HT1080 (cell line): ENCODE measurements around the gene INF2. TPM values are rescaled to one million over a fixed set of nuclear protein-coding genes. Genes with fewer than 3 reads are reported as not detected.

Experiments used
- DNase-seq: peaks from one replicate; pipeline ENCODE4 v3.0.0-alpha.2; 2015; ENCODE audit warnings: low read depth
- total RNA-seq: library from RNA; depleted of rRNA; stranded (reverse); fragments of >200 nt; shearing (Covaris generic); gene quantifications from 2 replicates; pipeline ENCODE4 v1.2.3, GENCODE V29; 2014

Gene INF2
- total RNA-seq, 1 experiment from 2014 or later, result 80.0 TPM

DNA sequence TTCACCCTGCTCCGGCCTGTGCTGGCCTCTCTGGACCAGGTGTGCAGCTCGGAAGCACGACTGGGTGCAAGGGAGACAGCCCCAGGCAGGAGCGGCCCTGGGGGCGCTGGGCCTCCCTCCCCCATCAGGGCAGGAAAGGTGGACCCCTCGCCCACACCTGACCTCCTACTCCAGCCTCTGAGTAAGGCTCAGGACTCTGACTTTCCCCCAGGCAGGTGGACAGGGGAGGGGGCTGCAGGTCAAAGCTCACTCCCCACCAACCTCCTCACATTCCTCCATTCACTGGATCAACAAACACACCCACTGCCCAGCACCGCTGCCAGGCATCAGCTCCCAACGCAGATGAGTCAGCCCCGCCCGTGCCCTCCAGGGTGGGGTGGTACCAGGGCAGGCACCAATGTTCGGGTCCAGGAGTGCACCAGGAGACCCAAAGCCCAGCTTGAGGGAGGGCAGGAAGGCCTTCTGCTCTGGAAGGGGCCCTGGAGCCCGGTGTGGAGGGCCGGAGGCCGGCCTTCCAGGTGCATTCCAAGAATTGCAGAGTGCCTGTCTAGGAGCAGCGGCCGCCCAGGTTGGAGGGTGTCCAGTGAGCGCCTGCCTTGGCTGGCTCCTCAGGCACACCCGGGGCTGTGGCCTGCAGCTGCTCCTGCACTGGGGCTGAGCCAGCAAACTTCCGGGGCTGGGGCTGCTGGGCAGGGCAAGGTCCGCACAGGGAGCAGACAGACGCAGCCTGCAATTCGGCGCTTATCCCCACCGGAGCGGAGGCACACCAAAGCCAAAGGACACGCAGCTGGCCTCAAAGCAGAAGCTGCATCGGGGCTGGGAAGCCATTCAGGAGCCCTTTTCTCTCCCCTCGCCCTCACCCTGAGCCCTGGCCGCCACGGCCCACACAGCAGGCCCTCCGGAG lies 1.6 kb upstream of the INF2 start:
- DNase-seq, result peak; percentile 87

DNA sequence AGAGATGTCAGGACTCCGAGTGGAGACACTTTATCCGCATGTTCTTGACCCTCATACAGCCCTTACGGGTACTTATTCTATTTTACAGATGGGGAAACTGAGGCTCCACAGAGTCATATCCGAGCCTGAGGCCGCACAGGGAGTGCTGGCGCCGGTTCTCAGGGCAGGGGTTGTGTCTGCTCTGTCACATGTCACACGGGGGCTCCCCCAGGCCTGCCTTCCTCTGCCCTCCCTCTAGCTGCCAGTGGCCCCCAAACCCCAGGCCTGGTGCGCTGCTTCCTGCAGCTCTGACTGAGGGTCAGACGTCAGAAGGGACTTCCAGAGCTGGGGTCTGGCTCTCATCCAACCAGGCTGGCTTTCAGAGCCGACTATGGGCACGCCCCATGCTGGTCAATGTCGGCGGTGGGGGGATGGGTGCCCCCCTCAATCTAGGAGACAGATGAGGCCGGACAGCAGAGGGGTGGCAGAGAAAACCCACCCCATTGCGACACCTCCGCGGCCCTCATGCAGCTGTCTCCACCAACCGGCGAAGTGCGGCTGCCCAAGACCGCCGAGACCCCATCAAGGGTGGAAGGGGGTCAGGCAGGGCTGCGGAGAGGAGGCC lies 811 bp upstream of the INF2 start:
- DNase-seq, result peak; percentile 68

DNA sequence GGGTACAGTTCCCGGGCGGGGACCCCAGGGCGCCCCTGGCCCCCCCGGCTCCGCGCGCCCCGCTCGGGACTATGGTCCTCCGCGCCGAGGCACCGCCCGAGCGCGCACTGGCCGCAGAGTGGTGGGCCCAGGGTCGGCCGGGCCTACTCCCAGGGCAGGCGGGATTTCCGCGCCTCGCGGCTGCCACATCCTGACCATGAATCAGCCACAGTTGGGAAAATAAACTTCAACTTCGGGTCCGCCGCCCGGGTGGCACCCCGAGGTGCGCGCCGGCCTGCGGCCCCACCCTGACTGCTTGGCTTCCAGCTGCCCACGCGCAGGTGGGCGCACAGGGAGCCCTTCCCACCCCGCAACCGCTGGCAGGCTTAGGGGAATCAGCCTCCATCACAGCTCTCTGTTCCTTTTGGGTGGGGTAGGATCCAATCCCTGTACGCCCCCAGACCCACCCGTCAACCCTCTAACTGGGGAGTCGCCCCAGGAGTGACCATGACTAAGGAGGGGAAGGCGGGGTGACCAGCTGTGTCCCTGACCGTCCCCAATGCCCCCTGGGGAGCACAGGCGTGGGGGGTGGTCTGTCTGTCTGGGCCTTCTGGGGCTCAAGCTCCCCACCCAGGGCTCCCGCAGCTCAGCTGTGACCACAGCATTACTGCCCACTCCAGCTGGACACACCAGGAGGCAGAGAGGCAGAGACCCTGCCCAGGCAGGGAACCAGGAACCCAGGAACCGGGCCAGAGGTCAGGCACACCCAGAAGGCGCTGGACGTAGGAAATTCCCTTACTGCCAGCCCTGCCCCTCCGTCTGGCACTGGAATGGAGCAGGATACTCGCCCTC lies 678 bp downstream of the INF2 start:
- no peak for DNase-seq

DNA sequence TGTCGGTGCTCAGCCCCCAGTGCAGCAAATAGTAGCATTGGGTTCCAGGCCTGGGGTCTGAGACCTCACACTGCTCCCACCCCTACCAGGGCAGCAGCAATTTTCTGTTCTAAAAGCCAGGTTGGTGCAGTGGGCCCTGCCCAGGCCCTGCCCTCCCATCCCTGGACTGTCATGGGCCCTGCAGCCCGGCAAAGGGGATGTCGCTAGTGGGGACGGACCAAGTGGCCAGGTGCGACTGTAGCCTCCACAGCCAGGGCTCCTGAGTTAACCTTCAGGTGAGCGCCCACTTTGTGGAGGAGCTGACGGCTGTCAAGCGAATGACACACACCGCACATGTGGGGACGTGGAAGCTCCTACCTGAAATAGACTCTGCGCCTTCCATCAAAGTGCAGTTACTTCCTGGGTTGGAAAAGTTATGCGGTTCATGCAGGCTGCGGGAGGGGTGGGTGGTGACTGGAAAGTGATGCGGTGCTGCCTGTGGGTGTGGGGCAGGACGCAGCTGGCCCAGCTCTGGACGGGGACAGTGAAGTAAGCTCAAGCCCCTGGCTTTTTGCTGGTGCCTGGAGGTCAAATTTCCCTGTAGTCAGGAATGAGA lies 1.5 kb downstream of the INF2 start:
- no peak for DNase-seq

DNA sequence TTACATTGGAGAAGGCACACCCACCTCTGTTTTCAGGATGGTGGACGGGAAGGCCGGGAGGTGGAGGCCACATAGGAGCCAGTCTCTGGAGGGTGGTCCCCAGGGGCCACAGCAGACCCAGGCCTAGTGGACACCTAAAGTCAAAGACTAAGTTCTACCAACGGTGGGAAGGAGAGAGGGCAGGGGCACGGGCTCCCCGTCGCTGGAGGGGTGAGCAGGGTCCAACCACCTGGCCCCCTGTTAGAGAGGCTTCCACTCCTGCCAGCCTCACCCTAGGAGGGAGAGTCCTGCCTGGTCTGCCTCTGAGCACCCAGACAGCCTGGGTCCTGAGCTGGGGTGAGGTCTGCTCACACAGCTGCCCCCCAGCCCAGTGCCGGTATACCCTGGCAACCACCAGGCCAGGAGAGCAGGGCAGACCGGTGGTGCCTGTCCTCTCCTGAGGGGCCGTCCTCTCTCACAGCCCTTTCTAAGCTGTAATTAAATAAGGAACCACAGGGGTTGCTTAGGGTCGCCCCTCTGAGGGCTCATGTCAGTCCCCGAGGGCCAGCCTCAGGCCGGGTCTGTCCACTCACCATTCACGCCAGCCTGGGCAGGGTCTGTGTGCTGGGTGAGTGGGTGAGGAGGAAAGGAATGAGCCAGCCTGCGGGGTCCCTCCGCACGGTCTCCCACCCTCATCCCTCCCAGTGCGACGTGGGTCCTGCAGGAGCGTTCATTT lies 2.3 kb downstream of the INF2 start:
- DNase-seq, result no peak

DNA sequence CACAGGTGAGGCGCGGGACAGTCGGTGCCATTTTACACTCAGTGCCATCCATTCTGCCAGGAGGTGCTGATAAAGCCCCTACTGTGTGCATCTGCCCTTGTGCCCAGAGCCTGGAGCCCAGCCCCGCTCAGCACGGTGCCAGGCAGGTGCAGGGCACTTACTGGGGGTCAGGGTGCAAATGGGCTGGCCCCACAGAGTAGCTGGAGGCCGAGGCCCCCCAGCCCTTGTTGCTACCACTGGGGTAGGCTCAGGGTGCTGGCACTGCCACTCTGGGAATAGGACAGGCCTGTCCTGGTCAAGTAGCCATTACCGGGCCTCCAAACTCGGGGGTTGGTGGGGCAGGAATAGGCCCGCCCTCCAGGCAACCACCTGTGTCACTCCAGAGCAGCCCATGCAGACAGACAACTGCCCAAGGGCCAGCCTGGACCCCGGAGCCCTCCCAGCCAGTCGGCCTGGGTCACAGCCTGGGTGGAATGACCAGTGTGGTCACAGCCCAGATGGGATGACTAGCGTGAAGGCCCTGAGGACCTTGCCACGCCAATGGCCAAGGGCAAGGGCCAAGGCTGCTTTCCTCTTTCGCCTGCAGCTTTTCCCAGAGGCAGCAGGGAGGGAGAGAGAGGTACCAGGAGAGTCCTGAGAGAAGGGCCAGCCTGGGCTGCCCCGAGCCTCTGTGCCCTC lies 3.0 kb downstream of the INF2 start:
- no peak for DNase-seq

DNA sequence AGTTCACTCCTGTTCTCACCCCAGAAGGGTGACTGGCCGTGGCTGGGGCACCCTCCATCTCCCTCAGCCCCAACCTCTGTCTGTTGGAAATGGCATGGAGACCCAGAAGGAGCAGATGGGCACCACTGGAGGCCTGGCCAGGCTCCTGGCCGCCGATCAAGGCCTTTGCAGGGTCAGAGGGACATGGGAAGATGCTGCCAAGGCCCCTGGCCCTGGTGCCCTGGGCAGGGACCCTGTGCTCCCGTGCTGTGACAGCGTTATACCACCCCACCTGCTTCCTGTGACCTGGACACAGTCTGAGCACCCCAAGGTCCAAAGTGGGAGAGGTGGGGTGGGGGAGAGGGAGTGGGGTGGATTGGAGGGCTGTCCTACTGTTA lies 3.5 kb downstream of the INF2 start:
- DNase-seq, result no peak

DNA sequence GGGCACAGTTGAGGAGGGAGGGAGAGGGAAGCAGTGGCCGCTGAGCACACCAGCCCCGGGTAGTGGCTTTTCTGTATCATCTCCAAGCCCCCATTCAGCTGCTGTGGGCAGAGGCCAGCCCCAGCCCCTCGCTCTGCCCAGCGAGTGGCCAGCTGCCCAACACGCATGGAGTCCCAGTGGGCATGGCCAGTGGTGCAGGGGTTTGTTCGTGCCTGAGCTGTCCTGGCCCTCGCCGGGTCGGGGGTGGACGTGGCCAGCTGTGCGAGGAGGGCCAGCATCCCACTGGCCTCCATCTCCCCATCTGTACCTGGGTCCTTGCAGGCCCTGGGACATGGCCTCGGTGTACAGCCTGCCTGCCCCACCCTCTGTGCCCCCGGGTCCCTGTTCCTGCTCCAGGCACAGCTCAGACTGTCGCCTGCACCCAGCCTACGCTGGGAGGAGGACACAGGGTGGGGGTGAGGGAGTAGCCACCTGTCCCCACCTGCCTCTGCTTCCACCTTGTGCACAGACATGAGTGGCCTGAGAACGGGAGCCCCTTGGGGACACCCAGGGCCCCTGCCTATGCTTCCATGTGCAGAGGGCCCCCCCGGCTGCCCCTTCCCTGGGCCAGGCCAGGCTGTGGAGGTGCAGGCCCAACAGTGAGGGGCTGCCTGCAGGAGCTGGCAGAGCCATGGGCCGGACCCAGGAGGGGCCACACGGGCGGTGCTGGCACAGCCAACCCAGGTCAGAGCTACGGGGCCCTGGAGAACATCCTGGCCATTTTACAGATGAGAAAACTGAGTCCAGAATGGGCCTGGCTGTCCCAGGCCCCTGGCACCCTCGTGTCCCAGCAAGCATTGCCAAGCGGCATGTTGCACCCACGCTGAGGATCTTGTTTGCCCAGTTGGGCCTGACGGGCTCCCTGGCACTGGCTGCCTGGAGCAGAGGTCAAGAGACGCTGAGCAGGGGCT lies 4.3 kb downstream of the INF2 start:
- no peak for DNase-seq

DNA sequence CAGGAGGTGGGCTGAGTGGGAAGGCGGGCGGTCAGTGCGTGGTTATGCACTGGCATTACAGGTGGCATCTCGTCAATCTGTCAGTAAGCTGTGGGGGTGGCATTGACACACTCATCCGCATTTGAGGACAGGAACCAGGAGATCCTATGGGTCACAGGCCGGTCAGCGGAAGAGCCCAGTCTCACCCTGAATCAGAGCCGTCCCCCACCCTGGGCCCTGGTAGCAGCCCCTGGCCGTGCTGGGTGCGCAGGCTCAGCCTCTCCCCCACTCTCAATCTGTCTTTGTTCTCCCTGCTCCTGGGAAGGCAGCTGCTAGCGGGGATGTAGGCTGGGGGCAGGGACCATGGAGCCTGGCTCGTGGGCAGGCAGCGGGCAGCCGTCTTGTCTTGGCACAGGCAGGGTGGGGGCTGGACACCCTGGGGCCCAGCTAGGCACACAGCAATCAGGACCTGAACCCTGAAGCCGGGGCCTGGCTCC lies 5.1 kb downstream of the INF2 start:
- no peak for DNase-seq

DNA sequence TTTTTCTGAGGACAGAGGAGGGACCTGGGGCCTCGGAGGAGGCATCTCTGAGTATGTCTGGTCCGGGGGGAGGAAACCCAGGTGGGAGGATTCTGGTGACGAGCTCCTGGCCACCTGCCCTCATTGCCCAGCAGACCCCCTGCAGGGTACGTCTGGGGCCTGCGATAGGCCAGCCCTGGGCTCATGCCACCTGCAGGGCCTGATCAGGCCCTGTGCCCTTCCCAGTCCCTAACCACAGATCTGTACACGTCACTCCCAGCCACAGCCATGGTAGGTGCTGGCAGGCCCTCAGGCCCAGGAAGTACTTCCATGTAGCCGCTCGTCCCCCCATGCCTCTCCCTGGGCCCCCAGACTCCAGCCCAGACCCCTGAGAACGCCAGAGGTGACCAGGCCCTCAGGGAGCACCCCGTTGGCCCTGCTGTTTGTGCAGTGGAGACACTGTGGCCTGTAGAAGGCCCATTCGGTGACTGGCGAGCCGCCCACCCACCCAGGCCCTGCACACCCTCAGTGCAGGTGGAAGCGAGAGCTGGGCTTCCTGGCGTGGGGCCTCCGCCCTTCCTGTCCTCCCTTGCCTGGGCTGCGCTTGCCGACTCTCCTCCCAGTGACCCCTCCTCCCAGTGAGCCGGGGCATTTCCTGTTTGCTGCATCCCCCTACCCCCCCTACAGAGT lies 5.7 kb downstream of the INF2 start:
- DNase-seq, result peak; percentile 37

DNA sequence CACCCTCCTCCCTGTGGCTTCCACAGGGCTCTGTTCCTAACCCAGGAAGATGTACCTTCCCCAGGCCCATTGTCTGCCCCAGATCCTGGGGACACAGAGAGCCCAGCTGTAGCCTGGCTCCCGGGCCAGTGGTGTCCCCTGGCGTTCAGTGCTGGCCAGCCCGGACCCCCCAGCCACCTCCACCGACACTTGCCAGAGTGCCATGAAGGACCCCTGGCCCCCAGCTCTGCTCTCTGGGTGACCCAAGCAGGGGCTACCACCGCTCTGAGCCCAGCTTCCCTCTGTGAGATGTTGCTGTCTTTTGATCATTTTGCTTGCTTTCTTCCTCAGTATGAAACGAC lies 6.2 kb downstream of the INF2 start:
- DNase-seq, result no peak

DNA sequence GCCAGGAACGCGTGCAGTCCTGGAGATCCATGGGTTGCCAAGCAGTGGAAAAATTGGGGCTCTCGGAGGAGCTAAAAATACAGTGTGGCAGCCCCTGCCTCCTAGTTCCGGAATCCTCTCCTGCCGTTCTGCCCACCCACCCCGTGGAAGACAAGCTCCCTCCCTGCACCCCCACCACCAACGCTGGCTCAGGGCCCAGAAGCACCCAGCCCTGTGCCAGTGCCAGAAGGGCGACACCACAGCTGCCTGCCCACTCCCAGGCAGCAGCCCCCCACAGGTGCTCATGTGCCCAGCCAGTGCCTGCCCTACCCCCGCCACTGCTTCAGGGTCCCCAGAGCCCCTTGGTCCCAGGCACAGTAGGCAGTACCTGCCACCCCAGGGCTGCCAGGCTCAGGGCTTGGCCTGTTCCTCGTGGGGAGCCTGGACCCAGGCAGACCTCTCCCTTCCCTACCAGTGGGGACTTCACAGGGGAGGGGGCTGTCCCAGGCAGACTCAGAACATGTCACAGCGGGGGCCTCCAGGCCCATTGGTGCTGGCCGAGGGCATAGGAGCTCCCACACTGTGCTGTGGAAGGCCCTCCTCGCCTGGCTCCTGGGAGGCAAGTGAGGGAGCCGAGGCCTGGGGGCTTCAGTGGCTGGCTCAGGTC lies 7.4 kb downstream of the INF2 start:
- DNase-seq, result no peak

DNA sequence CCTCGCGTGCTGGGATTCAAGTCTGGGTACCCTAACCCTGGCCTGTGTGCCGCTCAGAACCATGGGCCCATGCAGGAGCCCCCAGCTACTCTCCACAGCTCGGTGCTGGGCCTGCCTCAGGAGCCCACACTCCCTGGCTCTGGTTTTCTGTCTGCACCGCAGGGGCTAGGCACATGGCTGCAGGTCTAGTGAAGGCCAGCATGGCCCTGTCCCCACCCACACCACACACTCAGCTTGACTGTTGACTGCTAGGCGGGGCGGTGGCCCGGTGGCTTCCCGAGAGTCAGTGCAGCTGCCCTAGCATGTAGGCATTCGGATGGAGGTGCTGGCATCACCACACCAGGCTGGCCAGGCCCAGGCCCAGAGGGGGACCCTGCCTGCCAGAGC lies 7.9 kb downstream of the INF2 start:
- DNase-seq, result no peak

DNA sequence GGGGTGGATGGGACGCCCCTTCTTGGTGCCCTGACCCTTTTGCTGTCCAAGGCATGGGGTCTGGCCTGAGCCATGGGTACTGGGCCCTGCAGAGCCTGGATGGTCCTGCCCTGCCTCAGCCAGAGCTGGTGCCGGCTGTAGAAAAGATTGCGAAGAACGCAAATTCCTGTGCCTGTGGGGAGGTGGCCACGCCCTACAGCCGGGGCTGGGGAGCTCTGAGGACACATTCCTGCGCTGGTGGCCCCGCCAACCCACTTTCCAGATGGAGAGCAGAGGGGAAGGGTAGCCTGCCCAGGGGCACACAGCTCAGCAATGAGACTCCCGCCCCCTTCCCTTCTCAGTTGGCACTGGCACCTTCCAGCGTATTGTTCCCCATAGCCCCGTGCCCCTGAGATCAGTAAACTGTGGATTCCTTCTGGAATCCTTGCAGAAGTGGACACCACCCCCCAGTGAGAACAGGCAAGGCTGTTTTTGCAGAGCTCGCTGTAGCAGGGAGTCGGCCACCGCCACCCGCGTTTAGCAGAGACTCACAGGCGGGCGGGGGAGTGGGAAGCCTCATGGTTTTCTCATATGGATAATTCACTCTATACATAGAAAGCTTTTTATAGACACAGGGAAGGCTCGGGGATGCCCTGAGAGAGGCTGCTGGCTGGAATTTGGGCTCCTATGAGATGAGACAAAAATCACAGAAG lies 8.6 kb downstream of the INF2 start:
- DNase-seq, result no peak

DNA sequence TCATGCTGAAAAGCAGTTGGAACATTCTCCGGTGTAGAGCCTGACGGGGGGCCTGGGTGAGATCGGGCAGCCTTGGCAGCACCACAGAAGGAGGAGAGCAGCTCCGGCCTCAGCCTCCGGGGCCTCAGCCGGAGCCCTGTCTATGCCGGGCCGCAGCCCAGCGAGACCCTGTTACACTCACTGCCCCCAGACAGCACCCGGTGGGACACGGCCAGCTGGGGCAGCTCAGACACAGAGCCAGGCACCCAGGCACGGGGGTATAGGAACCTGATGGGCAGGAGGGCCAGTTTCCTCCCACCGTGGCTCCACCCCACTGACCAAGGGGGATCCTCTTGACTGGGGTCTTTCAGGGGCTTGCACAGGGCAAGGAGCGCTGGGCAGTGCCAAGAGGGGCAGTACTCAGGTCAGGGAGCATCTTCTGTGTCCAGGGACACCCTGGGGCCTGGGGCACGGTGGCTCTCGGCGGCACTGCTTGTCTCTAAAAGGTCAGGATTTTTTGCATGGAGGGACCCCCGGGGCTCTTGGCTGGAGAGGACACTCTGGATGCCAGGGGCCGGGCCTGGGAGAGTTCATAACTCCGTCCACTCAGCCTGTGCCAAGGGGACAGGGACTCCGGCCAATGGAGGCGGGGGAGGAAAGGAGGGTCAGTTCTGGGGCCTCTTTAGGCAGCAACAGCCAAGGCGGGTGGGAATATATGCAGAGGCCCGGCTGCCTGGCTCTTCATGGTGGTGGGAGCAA lies 9.4 kb downstream of the INF2 start:
- no peak for DNase-seq

DNA sequence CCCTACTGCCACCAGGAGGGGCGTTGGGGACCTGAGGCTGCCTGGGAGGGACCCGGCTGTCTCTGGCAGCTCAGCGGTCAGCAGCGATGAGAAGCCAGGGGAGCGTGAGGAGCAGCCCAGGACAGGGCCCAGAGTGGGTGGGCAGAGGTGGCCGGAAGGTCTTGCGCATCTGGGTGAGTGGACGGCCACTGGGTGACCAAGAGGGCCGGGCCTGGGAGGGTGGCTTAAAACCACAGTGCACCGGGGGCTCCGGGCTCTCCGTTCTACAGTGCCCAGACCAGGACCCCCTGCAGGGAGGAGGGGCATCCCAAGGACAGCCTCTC lies 10.0 kb downstream of the INF2 start:
- no peak for DNase-seq

DNA sequence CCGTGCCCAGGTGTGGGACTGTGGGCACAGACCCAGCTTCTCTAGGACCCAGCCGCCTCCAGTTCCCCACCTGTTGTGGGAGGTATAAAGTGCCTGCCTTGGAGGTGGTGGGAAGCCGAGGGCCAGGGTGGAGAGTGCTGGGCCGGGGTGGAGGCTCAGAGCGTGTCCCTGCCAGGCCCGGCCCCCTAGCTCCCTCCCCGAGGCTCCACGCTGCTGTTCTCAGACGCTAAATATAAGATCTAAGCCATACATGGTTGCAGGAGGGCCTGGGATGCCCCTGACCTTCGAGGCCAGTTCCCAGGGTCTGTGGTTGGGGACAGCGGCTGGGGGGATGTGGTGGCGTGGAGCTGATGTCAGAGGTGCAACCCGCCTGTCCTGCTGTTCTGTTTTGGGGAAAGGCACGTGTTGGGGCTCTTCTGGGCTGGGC lies 10.8 kb downstream of the INF2 start:
- no peak for DNase-seq
